ENCODE measurements around the gene NWD2. TPM values are rescaled to one million over a fixed set of nuclear protein-coding genes. Genes with fewer than 3 reads are reported as not detected.

Gene NWD2
- total RNA-seq, 4 donors from 2014 or later: 0.12 to 0.67 (median 0.15) TPM; not detected in 1

GRCh38 chr4:37463033-37463856, 218.7 kb downstream of the NWD2 start:
- TF ChIP-seq POLR2A (IDR thresholded peaks at IDR 0.05): no peak
- no peak for TF ChIP-seq POLR2AphosphoS5 (IDR thresholded peaks at IDR 0.05)
- TF ChIP-seq CTCF (IDR thresholded peaks at IDR 0.05): no peak
- TF ChIP-seq EP300 (IDR thresholded peaks at IDR 0.05): no peak
- Histone ChIP-seq H3K27ac (no peak overlapping the region), H3K4me1 (no peaks in the 10 kb centered on the region), H3K27me3 (peaks cover 11% of the 10 kb centered on the region), H3K36me3 (no peaks in the 10 kb centered on the region), H3K9me3 (peaks cover 0 to 2% (median 0%) of the 10 kb centered on the region in 3 donors), H3K4me3 (no peak overlapping the region)
- no peak for ATAC-seq
- 60 to 97% methylated on average over 2 to 3 of the region's 5 CpGs for WGBS, 2 donors (ENCODE audit: low coverage in 1 of 2)

GRCh38 chr4:37464373-37465128, 220.0 kb downstream of the NWD2 start:
- H3K4me1 ChIP-seq: no peaks in the 10 kb centered on the region
- H3K27me3 ChIP-seq: peaks cover 11% of the 10 kb centered on the region
- TF ChIP-seq POLR2A (IDR thresholded peaks at IDR 0.05) (no peak), CTCF (IDR thresholded peaks at IDR 0.05) (no peak), POLR2AphosphoS5 (IDR thresholded peaks at IDR 0.05) (no peak), EP300 (IDR thresholded peaks at IDR 0.05) (no peak)
- 78 to 88% methylated on average over 5 to 7 of the region's 7 CpGs for WGBS, 2 donors (ENCODE audit: low coverage in 1 of 2)
- H3K4me3 ChIP-seq: no peak overlapping the region
- ATAC-seq: no peak
- no peaks in the 10 kb centered on the region for H3K36me3 ChIP-seq
- H3K27ac ChIP-seq: no peak overlapping the region
- H3K9me3 ChIP-seq: no peaks in the 10 kb centered on the region

DNA sequence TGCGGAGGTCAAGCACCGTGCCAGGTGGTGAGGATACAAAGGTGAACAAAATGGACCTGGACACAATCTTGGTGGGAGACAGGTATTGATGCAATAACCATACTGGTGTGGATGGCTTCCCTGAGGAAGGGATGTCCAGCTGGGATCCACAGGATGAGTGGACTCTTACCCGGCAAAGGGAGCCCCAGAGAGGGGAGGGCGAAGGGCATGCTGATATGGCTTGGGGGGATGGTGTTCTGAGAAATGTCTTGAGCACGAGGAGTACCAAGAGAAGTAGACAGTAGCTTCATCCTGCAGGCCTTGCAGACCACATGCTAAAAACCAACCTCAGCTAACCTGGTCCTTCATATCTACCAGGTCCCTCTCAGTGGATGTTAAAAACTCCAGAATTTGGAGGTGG, 220.8 kb downstream of the NWD2 start:
- H3K27me3 ChIP-seq: peaks cover 5% of the 10 kb centered on the region
- H3K9me3 ChIP-seq: no peaks in the 10 kb centered on the region
- H3K36me3 ChIP-seq: no peaks in the 10 kb centered on the region
- H3K4me1 ChIP-seq: no peaks in the 10 kb centered on the region
- no peak overlapping the region for H3K4me3 ChIP-seq
- 86 to 100% methylated on average over 2 to 5 of the region's 5 CpGs for WGBS, 2 donors (ENCODE audit: low coverage in 1 of 2)
- ATAC-seq: no peak
- no peak for TF ChIP-seq CTCF (IDR thresholded peaks at IDR 0.05)
- no peak overlapping the region for H3K27ac ChIP-seq

DNA sequence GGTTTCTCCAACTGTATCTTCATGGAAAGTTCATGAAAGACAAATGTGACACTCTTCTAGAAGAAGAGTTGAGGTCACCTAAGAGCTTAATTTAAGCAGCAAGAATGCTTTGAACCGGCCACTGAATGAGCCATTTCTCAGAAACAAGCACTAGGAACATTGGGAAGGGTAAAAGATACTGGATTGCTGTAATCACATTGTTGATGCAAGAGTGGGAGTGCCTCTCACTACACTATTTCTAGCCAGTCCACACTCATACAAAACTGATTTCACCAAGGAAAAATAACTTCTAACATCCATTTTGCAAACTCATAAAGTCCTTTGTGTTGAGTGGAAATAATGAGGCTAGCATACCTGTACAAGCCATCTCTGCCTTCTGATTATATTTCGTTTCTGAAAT, 221.3 kb downstream of the NWD2 start:
- WGBS, 2 donors (ENCODE audit: low coverage in 1 of 2): 60 to 100% methylated on average over 2 of the region's 2 CpGs
- Histone ChIP-seq H3K9me3 (no peaks in the 10 kb centered on the region), H3K4me3 (no peak overlapping the region), H3K27ac (no peak overlapping the region), H3K4me1 (no peaks in the 10 kb centered on the region), H3K27me3 (peaks cover 5% of the 10 kb centered on the region), H3K36me3 (no peaks in the 10 kb centered on the region)
- no peak for TF ChIP-seq POLR2A (IDR thresholded peaks at IDR 0.05)
- TF ChIP-seq CTCF (IDR thresholded peaks at IDR 0.05): no peak
- TF ChIP-seq EP300 (IDR thresholded peaks at IDR 0.05): no peak
- no peak for TF ChIP-seq POLR2AphosphoS5 (IDR thresholded peaks at IDR 0.05)
- no peak for ATAC-seq

All from gastroesophageal sphincter (tissue), 4 donors.